Measurements from ENCODE around the gene NBEA. TPM values are rescaled to one million over a fixed set of nuclear protein-coding genes. Genes with fewer than 3 reads are reported as not detected.

The NBEA gene
- total RNA-seq, 1 experiment from 2014 or later, result 3.3 TPM

GRCh38 chr13:35554972-35555623 lies 613.0 kb downstream of the NBEA start:
- in situ Hi-C loops (cut with HindIII; ENCODE audit: low pct_unique_long_range_greater_than_20kb, low sequenced_read_pairs), result no loop called here
- no peaks in the 10 kb centered on the region for H3K36me3 ChIP-seq (ENCODE audit: control insufficient read depth, insufficient read depth, low read length)
- no peak overlapping the region for H3K27ac ChIP-seq (ENCODE audit: low read length)
- no peaks in the 10 kb centered on the region for H3K9me3 ChIP-seq (ENCODE audit: control insufficient read depth, insufficient read depth, low read depth, low read length)
- CTCF ChIA-PET, result interaction anchor here (0.6 kb wide), 1 partner anchor 54 kb away, joined by 3 read pairs; no protein-coding TSS in a partner anchor
- ATAC-seq (no peak), DNase-seq (ENCODE audit: low read depth, low spot score) (no peak)
- intact Hi-C loops (cut with micrococcal nuclease; ENCODE audit: unreplicated experiment), result no loop called here
- TF ChIP-seq SIN3A (IDR thresholded peaks at IDR 0.05; ENCODE audit: borderline replicate concordance, insufficient read depth, low read depth, low read length) (no peak), TCF7L2 (IDR thresholded peaks at IDR 0.05; ENCODE audit: low read depth, low read length) (no peak), CTCF (IDR thresholded peaks at IDR 0.05) (no peak)
- H3K4me3 ChIP-seq (ENCODE audit: low read depth in 2 of 2, low read length in 2 of 2), result no peak overlapping the region
- no peaks in the 10 kb centered on the region for H3K27me3 ChIP-seq (ENCODE audit: control insufficient read depth, insufficient read depth, low read length)
- no TSS peak for BruUV-seq (replicated peaks)
- POLR2A ChIA-PET, result no interaction called here
- H3K4me1 ChIP-seq (ENCODE audit: control insufficient read depth, insufficient read depth, low read length), result no peaks in the 10 kb centered on the region

GRCh38 chr13:35557475-35557874 lies 615.4 kb downstream of the NBEA start:
- ATAC-seq, result no peak
- BruUV-seq (replicated peaks), result no TSS peak
- Histone ChIP-seq H3K27ac (ENCODE audit: low read length) (no peak overlapping the region), H3K4me1 (ENCODE audit: control insufficient read depth, insufficient read depth, low read length) (no peaks in the 10 kb centered on the region), H3K27me3 (ENCODE audit: control insufficient read depth, insufficient read depth, low read length) (no peaks in the 10 kb centered on the region), H3K4me3 (ENCODE audit: low read depth in 2 of 2, low read length in 2 of 2) (no peak overlapping the region), H3K9me3 (ENCODE audit: control insufficient read depth, insufficient read depth, low read depth, low read length) (no peaks in the 10 kb centered on the region), H3K36me3 (ENCODE audit: control insufficient read depth, insufficient read depth, low read length) (no peaks in the 10 kb centered on the region)
- TF ChIP-seq TCF7L2 (IDR thresholded peaks at IDR 0.05; ENCODE audit: low read depth, low read length), result no peak
- intact Hi-C loops (cut with micrococcal nuclease; ENCODE audit: unreplicated experiment), result no loop called here
- POLR2A ChIA-PET, result no interaction called here
- DNase-seq (ENCODE audit: low read depth, low spot score), result no peak
- CTCF ChIA-PET, result no interaction called here
- in situ Hi-C loops (cut with HindIII; ENCODE audit: low pct_unique_long_range_greater_than_20kb, low sequenced_read_pairs), result no loop called here

GRCh38 chr13:35561540-35561939 lies 619.5 kb downstream of the NBEA start:
- Histone ChIP-seq H3K4me1 (ENCODE audit: control insufficient read depth, insufficient read depth, low read length) (no peaks in the 10 kb centered on the region), H3K4me3 (ENCODE audit: low read depth in 2 of 2, low read length in 2 of 2) (no peak overlapping the region), H3K27me3 (ENCODE audit: control insufficient read depth, insufficient read depth, low read length) (no peaks in the 10 kb centered on the region), H3K9me3 (ENCODE audit: control insufficient read depth, insufficient read depth, low read depth, low read length) (no peaks in the 10 kb centered on the region), H3K27ac (ENCODE audit: low read length) (no peak overlapping the region), H3K36me3 (ENCODE audit: control insufficient read depth, insufficient read depth, low read length) (no peaks in the 10 kb centered on the region)
- TF ChIP-seq TCF7L2 (IDR thresholded peaks at IDR 0.05; ENCODE audit: low read depth, low read length) (no peak), SIN3A (IDR thresholded peaks at IDR 0.05; ENCODE audit: borderline replicate concordance, insufficient read depth, low read depth, low read length) (no peak), CTCF (IDR thresholded peaks at IDR 0.05) (no peak), REST (IDR thresholded peaks at IDR 0.05; ENCODE audit: insufficient read depth in 1 of 2, low read depth in 2 of 2, low read length in 1 of 2) (no peak), POLR2AphosphoS5 (IDR thresholded peaks at IDR 0.05; ENCODE audit: low read depth, low read length) (no peak)
- CTCF ChIA-PET, result no interaction called here
- POLR2A ChIA-PET, result no interaction called here
- DNase-seq (ENCODE audit: low read depth, low spot score) (no peak), ATAC-seq (no peak)
- intact Hi-C loops (cut with micrococcal nuclease; ENCODE audit: unreplicated experiment) (no loop called here), in situ Hi-C loops (cut with HindIII; ENCODE audit: low pct_unique_long_range_greater_than_20kb, low sequenced_read_pairs) (no loop called here)
- no TSS peak for BruUV-seq (replicated peaks)
